DMS 273 treated with DMSO at 0.1 percent for 48 hours (cell line): ENCODE data around the gene MYO5A.
A peak's percentile ranks its signal among the peaks of the same experiment; 100 is the strongest.

Source experiments
- DNase-seq: peaks from one replicate; lab custom pipeline; 2025; lab: John Stamatoyannopoulos, UW

The MYO5A gene

GRCh38 chr15:52329150-52329549 lies 199.5 kb downstream of the MYO5A start:
- DNase-seq = no peak

GRCh38 chr15:52328680-52329079 lies 200.0 kb downstream of the MYO5A start:
- no peak for DNase-seq

- no peak for DNase-seq
These were observed 201.9 kb downstream of the MYO5A start for GRCh38 chr15:52326756-52327155.

- no peak for DNase-seq
These were observed 204.6 kb downstream of the MYO5A start for GRCh38 chr15:52324109-52324508.

GRCh38 chr15:52318729-52319500 lies 209.8 kb downstream of the MYO5A start:
- DNase-seq = no peak

GRCh38 chr15:52317688-52318087 lies 211.0 kb downstream of the MYO5A start:
- DNase-seq = no peak

GRCh38 chr15:52317022-52317421 lies 211.7 kb downstream of the MYO5A start:
- DNase-seq = no peak

- DNase-seq = no peak
These were observed 219.5 kb downstream of the MYO5A start for GRCh38 chr15:52309154-52309548.

- DNase-seq = no peak
These were observed 220.1 kb downstream of the MYO5A start for GRCh38 chr15:52308446-52309153.

GRCh38 chr15:52307847-52308246 lies 220.8 kb downstream of the MYO5A start:
- no peak for DNase-seq

GRCh38 chr15:52306270-52306669 lies 222.4 kb downstream of the MYO5A start:
- no peak for DNase-seq

- DNase-seq = no peak
These were observed 225.4 kb downstream of the MYO5A start for GRCh38 chr15:52303093-52303772.

- no peak for DNase-seq
These were observed 227.3 kb downstream of the MYO5A start for GRCh38 chr15:52301265-52301847.

GRCh38 chr15:52295421-52296001 lies 233.2 kb downstream of the MYO5A start, which contains the start of gene MYO5C:
Gene MYO5C, minus strand, starts transcription at chr15:52295804. Its CDS starts 168 bp downstream, at chr15:52295636.
- peak; percentile 79 for DNase-seq

GRCh38 chr15:52294881-52295420 lies 233.7 kb downstream of the MYO5A start:
- DNase-seq = no peak

- DNase-seq = no peak
These were observed 235.8 kb downstream of the MYO5A start for GRCh38 chr15:52292780-52293392.

- no peak for DNase-seq
These were observed 237.5 kb downstream of the MYO5A start for GRCh38 chr15:52291204-52291603.

GRCh38 chr15:52290800-52291199 lies 237.9 kb downstream of the MYO5A start:
- DNase-seq = no peak

- no peak for DNase-seq
These were observed 238.4 kb downstream of the MYO5A start for GRCh38 chr15:52290329-52290728.

- no peak for DNase-seq
These were observed 239.0 kb downstream of the MYO5A start for GRCh38 chr15:52289629-52290081.

- no peak for DNase-seq
These were observed 239.7 kb downstream of the MYO5A start for GRCh38 chr15:52288986-52289385.
